Stimulated activated CD8-positive, alpha-beta memory T cell treated with anti-CD3 and anti-CD28 coated beads, Interleukin-4, amount 100 ng/mL, for 4 hours (primary cell): ENCODE results near the gene PHF20.
"Not testable (repeated sequence)": the region's sequence is repeated elsewhere in the genome, so short reads cannot be mapped to it uniquely, and the experiment has no call there.

Experiments
- DNase-seq, 2 donors: peaks; one replicate each; pipeline ENCODE4 v3.0.0-alpha.2; 2020; ENCODE audit warnings: low read depth in 2 of 2, low spot score in 1 of 2

The PHF20 gene

DNA sequence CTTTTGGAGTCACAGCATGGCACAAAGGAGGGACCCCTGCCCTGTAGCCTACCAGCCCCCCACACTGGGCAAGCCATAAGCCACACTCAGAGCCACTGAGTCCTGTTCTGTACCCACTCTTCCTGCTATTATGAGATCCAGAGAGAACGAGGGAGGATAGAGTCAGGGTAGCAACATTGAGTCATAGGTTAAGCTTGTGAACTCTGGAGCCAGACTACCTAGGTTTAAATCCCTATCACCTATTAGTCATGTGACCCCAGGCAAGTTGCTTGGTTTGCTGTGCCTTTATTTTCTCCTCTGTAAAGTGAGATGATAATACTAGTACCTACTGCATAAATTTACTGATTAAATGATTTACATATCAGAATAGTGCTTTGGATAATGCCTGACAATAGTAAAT, 197.1 kb downstream of the PHF20 start:
- DNase-seq = no peak

DNA sequence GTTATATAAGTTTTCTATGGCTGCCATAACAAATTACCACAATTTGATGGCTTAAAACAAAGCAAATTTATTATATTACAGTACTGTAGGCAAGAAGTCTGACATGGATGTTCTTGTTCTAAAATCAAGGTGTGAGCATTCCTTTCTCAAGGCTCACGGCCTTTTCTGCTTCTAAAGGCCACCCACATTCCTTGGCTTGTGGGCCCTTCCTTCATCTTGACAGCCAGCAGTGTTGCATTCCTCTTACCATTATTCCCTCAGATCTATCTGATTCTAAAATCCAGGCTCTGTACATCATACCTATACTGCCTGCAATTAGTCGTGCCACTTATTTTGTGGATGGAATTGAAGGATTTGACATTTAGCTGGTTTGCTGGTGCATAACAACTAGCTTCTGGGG, 200.2 kb downstream of the PHF20 start:
- no peak for DNase-seq

DNA sequence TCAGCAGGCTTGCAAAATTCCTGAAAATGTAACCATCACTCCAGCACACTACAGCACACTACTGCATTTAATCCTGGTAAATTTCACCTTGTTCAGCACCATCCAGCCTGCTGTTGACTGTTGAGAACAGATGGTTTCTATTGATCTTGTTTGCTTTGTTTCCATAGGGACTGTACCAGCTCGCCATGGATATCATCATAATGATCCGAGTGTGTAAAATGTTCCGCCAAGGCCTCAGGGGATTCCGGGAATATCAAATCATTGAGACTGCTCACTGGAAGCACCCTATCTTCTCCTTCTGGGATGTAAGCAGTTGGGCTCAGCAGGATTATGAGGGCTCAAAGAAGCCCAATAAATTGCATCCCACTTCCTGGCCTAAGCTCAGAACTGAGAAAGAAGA, 200.6 kb downstream of the PHF20 start:
- DNase-seq = no peak

DNA sequence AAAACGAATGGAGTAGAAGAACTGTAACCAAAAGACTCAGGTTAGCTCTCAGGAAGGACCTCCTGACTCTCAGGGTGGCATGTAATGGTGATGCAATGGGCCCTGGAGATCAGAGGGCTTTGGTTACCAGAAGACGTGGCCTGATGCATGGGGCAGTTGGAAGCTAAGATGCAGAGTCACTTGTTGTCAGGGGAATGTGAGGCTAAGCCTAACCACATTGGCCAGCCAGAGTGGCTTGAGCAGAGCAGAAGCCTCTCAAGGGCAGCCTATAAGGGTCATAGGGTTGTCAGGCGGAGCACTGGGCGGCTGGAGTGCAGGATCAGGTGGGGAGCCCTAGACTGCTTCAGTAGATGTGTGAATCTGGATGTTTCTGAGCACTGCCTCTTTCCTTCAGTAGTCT, 202.4 kb downstream of the PHF20 start:
- DNase-seq = no peak

DNA sequence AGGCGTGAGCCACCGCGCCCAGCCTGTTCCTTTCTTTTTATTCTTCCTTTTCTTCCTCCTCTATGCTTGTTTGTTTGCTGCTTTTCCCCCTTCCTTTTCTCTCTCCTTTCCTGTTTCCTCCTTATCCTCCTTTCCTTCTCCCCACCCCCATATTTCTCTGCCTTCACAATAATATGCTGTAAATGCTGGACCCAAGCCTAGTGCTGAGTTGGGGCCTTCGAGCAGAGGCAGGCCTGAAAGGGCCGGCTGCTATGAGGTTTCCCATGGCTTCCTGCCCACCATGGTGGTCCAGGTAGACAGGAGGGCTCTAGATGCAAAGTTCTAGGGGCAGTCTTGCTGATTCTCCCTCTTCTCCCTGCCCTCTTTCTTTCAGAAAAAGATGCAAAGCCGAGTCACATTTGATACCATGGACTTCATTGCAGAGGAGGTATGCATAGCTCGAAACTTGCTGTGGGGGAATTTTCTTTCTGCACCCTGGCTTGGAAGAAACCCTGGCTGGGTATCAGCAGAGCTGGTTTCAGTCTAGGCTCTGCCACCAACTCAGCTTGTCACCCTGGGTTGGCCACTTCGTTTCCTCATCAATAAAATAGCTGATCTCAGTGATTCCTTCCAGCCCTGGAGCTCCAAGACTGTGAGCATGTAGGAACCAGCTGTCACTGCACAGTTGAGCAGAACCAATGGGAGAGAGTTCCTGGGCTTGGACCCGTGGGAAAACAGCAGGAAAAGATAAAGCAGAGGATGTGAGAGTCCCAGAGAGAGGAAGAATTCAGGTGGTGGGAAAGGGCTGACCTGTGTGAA, 204.0 kb downstream of the PHF20 start:
- DNase-seq = no peak

DNA sequence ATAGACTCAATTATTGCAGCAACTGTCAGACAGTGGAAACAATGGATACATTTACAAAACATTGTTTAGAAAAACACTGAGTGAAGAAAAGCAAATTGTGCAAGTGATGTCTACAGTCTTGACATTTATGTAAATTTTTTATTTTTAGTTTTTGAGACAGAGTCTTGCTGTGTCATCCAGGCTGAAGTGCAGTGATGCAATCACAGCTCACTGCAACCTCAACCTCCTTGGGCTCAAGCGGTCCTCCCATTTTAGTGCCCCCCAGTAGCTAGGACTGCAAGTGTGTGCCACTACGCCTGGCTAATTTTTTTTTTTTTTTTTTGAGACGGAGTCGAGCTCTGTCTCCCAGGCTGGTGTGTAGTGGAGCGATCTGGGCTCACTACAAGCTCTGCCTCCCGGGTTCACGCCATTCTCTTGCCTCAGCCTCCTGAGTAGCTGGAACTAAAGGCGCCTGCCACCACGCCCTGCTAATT, 206.3 kb downstream of the PHF20 start:
- DNase-seq = no peak

DNA sequence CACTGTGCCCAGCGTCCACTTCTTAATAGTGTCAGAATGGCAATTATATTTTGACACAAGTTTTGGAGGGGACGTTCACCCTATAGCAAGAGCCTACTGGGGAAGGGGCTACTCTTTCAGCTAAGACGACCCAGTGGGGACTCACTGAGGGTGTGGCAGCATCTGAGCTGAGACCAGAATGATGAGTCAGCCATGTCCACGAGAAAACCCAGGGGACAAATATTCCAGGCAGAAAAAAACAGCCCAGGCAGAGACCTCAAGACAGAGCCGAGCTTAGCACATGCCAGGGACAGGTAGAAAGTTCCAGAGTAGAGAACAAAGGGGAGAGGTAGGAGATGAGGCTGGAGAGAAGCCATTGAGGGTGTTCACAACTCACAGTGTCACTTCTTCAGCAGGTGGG, 207.7 kb downstream of the PHF20 start:
- DNase-seq = no peak

DNA sequence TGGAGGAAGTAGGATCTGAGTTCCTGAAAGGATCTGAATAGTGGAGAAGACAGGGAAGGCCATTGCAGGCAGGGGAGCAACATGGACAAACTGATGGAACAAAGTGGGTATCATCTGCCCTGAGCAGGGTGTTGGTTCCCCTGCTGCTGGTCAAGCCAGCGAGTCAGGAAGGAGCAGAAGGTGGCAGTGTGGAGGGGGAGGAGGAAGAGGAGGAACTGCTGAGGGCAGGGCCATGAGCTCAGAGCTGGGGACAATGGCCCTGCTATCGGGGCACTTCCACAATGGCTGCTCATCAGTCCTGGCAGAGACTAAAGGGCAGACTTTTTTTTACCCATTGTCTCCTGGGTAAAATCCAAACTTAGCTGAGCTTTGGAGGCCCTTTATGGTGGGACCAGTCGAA, 210.2 kb downstream of the PHF20 start:
- DNase-seq = no peak

DNA sequence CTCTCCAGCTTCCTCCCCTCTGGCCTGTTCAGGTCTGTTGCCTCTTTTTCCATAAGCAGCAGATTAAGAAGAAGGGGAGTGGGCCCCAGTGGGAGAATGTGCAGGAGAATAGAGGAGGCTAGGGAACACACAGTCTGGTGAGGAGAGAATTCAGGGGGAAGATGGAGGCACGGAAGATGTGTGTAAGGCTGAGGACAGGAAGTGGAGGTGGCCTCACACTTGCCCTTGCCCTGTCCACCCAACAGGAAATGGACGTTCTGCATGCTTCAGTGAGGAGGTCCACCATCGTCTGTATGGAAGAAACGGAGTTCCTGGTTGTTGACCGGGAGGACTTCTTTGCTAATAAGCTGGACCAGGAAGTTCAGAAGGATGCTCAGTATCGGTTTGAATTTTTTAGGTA, 212.6 kb downstream of the PHF20 start:
- no peak for DNase-seq

DNA sequence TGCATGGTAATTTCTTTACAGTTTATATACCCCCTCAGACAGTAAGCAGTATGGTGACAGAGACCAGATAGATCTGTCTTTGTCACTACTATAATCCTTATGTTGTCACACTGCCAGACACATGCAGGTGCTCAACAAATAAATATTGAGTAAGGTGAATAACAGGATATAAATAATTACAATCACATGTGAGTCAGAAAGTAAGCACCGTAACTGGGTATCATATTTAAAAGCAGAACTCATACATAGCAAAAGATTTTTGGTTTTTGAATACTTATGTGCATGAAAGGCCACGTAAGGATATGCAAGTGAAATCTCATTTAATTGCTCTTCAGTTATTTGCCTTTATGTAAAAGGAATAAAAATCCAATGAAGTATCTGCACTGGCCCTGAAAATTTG, 214.0 kb downstream of the PHF20 start:
- no peak for DNase-seq

DNA sequence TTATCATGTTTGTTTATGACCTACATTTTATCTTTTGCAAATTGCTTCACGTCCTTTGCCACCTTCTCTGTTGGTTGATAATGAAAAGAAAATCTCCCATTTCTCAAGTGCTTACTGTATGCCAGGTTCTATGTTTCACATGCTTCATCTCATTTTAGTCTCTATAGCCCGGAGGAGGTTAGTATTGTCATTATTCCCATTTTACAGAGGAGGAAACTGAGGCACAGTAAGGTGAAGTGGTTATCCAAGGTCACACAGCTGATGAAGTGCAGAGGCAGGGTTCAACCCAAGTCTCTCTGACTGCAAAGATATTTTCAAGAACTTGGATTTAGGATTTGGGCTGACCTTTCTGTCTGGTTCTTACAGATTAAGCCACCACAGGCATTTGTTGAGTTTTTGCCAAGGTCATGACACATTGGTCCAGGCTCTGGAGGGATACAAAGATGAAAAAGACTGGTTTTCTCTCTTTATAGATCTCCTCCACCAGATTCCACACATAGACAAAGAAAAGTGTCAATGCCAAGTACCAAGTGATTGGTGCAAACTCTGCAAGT, 217.2 kb downstream of the PHF20 start:
- no peak for DNase-seq

DNA sequence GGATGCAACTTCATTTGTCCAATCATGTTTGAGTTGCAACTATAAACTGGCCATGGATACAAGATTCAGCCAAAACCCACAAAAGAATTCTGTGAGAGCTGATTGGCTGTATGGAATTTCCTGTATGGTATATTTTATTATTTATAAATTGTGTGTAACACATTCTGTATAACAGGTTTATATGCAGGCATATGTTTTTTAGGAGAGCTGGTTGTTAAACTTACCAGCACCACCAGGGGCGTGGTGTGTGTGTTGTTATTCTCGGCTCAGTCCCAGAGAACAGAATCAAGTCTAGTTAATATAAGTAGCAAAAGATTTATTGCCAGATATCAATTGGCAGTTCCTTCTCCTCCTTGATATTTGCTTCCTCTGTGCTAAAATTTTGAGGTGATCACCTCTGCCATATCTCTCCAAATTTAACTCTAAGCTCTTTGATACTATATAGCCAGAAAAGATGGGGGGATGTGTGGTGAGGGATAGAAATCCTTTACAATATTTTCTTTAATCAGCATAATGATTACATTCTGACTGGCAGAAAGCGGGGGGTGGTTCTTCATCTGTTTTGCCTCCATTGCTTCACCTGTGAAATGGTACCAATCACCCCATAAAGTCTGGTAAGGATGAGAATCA, 219.4 kb downstream of the PHF20 start:
- DNase-seq = no peak

DNA sequence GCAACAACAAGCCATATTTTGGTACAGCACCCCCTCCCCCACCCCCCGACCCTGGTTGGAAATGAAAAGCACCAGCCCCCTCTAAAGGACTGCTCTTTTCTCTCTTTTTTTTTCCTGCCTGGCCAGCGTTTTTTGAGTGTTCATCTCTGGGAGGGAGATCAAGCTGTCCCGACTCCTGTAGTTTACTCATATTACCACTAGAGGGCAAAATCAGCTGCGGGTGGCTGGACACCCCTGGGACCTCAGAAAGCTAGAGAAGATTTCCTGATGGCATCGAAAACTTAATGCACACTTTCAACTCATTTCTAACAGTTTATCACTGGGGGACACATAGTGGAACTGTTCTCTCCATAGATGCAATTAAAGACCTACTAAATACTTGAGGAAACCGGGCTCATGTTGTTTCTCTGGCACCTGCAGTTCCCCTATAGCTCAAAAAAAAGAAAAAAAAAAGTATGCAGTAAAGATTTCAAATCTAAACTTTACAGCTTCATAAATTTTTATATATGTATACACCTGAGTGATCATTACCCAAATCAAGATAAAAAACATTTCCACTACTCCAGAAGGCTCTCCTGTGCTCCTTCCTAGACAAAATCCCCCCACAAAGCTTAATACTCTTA, 221.0 kb downstream of the PHF20 start:
- DNase-seq = peak; percentile 3 to 12

DNA sequence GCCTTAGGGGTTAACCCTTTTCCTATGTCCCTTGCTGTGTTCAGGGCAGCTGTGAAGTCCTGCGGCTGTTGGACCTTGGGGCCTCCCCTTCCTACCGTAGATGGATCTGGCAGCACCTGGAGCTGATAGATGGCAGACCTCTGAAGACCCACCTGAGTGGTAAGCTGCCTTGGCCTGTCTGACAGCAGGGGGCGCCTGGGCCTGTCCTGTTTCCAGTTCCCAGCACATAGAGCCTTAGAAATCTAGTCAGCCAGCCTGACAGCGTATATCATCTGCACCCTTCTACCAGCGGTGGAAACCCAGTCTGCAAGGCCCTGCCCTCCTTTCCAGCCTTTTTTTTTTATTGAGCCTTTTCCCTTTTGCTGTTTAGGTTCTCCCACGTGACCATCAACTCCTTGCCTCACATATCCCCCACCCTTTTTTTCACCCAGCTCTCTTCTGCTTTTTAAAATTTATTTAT, 223.2 kb downstream of the PHF20 start:
- DNase-seq = peak; percentile 58 to 73

DNA sequence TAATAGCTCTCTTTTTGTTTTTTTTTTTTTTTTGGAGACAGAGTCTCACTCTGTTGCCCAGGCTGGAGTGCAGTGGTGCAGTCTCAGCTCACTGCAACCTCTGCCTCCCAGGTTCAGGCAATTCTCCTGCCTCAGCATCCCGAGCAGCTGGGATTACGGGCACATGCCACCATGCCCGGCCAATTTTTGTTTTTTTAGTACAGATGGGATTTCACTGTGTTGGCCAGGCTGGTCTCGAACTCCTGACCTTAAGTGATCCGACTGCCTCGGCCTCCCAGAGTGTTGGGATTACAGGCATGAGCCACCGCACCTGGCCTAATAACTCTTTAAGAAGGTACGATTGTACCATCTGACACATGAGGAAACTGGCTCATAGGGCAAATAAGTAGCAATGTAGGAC, 224.7 kb downstream of the PHF20 start:
- not testable (repeated sequence) for DNase-seq
